A673 (cell line): ENCODE measurements around the gene TFCP2L1.

Experiments used
- CTCF ChIP-seq: fragments of 300-800, 200-600 bp; sonication (generic); conservative IDR thresholded peaks from 2 replicates; pipeline ENCODE4 v1.5.1; 2017; ENCODE audit warnings: low read depth, mild to moderate bottlenecking, antibody characterized with exemption, low read length, moderate library complexity, mixed read lengths
- EZH2 ChIP-seq: fragments of 200-600 bp; sonication (generic); IDR thresholded peaks from 2 replicates; pipeline ENCODE4 v1.6.1; 2017; ENCODE audit warnings: borderline replicate concordance, low read depth, mild to moderate bottlenecking, mixed read lengths, antibody characterized with exemption, low read length; ENCODE audit not compliant: poor library complexity, severe bottlenecking

- TF ChIP-seq CTCF (no peak), EZH2 (no peak)
Observed at GRCh38 chr2:121321476-121321875, 36.5 kb upstream of the TFCP2L1 start.
